Ureter (tissue), 1 donor: ENCODE results near the gene NOTO. TPM values are rescaled to one million over a fixed set of nuclear protein-coding genes. Genes with fewer than 3 reads are reported as not detected.
"Not testable (repeated sequence)": the region's sequence is repeated elsewhere in the genome, so short reads cannot be mapped to it uniquely, and the experiment has no call there.

ENCODE experiments used
- DNase-seq: peaks from one replicate; pipeline ENCODE4 v3.0.0-alpha.2; 2020; ENCODE audit warnings: low spot score
- total RNA-seq: library from RNA; stranded (reverse); gene quantifications from one replicate; pipeline ENCODE4 v1.2.4, GENCODE V29; 2023
- donor health status: DM: yes; HTN: yes; CAD: no.

NOTO gene, protein sequence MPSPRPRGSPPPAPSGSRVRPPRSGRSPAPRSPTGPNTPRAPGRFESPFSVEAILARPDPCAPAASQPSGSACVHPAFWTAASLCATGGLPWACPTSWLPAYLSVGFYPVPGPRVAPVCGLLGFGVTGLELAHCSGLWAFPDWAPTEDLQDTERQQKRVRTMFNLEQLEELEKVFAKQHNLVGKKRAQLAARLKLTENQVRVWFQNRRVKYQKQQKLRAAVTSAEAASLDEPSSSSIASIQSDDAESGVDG
- total RNA-seq, result not detected

DNA sequence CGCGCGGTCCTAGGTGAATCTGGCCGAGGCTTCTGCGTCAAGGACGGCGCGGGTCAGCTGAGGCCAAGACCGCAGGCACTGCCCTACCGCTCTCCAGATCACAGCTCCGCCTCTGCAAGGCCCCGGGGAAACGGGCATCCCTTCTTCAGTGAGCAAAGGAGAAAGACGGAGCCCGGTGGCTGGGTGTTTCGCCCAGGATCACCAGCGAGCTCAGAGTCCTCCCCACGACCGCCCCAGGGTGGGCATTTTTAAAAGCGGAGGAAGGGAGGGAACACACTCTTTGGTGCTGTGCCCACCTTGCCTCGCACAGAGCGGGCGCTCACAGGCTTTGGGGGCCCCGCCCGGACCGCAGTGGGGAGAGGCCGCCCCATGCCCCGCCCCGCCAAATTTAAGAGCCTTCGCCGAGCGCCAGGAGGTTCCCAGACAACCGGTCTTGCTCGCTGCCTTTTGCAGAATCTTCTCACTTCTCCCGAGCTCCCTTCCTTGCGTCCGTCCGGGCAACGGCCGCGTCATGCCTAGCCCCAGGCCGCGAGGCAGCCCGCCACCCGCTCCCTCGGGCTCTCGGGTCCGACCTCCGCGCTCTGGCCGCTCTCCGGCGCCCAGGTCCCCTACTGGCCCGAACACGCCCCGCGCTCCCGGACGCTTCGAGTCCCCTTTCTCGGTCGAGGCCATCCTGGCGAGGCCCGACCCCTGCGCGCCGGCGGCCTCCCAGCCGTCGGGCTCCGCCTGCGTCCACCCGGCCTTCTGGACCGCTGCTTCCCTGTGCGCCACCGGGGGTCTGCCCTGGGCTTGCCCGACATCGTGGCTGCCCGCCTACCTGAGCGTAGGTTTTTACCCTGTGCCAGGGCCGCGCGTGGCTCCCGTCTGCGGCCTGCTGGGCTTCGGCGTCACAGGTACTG, at the start of gene NOTO:
Gene NOTO (plus strand): TSS at position 419 of the 899 bp plus-strand sequence. CDS start 93 bp downstream, at position 512.
- DNase-seq, result no peak

DNA sequence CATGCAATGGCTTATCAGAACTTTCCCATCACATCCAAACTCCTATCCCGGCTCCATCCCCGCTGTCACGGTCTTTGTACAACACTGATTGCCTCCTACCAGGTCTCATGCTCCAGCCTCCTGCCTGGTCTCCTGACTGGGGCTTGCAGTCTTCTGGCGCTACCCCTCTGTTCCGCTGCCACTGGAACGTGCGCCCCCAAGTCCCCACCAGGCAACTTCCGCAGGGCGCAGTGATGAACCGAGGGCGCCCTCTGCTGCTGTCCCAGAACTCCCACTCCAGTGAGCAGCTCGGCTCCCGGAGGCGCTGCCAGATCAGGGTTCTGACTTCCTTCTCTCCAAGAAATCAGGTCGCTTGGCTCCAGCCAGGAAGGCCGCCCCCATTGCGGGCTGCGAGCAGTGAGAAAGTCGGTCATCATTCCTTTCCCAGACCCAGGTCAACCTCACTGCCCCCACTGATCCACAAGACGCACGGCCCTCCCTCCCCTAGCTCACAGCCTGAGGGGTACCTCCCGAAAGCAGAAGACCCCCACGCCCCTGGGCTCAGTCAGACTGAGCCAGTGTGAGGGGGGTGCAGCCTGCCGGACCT, 45.7 kb upstream of the NOTO start:
- DNase-seq, result peak; percentile 62

DNA sequence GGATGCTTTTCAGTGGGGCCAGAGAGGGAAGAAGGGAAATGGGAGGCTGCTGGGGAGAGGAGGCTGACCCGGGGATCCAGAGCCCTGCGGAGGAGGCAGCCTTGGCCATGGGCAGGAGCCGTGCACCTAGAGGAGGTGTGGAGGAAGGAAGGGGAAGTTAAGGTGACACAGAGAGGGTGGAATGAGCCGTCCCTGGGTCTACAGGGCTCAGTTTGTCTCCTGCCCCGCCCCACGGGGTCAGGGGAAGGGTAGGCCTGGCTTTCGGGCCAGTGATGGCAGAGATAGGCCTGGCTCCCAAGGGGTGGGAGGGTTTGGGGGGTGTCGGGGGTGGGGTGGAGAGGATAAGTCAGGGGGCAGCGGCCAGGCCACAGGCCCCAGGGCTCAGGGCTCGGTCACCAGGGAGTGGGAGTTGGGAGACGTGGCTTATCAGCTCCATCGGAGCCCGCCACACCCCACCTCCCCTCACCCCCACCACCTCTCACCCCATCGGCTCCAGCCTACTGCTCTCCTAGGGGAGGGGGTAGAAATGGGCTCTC, 39.5 kb upstream of the NOTO start:
- no peak for DNase-seq

DNA sequence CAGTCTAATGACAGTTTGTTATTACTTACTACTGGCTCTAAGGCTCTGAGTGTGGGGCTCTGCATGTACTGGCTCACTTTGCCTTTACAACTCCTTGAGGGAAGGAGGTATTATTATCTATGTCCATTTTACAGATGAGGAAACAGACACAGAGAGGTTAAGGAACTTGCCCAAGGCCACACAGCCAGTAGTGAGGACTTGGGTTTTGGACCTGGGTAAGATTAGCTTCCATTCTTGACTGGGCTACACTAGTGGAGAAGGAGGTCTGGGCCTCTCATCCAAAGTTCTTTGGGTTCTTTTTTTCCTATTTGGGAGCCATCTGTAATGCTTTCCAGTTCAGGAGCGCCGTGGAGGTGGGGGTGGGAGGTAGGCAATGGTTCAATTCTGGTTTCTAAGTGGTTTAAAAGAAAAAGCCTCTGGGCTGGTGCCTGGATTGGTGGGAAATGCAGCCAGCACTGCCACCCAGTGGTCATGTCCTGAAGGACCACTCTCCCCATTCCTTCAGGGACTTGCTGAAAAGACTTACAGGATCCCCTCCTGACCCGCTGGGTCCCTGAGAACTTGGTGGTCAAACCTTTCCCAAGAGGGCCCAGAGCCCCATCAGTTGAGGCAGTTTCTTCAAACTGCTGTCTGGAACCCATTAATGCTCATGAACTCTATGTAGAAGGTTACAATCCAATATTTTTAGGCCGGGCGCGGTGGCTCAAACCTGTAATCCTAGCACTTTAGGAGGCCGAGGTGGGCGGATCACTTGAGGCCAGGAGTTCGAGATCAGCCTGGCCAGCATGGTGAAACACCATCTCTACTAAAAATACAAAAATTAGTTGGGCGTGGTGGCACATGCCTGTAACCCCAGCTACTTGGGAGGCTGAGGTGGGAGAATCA, 38.6 kb upstream of the NOTO start:
- peak; percentile 72 for DNase-seq

DNA sequence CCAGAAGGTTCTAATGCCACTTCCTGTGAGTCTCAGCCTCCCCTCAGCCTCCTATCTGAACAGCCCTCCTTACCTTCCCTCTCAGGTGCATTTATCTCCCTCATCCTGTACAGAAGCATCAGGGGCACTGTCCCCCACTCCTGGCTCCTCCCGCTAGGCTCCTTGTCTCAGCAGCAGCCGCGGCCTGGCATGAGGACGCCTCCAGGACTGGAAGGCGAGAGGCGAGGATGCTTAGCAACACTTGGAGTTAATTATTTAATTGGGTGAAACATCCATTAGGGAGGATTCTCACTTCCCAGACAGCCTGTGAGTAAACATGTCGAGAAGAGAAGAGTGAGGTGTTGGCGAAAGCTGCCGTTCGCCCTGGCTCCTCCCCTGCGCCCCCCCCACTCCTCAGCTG, 36.4 kb upstream of the NOTO start:
- DNase-seq, result not testable (repeated sequence)

DNA sequence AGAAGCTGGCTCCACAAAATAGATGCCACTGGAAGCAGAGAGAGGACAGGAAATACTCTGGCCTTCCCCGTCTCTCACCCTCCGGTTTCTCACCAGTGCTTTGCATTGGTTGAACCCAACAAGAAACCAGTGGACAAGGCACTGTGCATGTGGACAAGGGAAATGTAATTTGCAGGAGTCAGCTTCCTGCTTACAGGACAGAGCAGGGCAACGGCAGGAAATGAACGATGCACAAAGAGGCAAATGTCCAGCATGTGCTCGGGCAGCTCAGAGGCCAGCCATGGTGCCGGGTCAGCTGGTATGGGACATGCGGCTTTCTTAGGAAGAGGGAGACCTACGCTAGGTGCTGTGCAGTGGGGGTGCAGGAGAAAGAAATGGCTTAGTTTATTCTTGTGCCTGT, 35.6 kb upstream of the NOTO start:
- not testable (repeated sequence) for DNase-seq

DNA sequence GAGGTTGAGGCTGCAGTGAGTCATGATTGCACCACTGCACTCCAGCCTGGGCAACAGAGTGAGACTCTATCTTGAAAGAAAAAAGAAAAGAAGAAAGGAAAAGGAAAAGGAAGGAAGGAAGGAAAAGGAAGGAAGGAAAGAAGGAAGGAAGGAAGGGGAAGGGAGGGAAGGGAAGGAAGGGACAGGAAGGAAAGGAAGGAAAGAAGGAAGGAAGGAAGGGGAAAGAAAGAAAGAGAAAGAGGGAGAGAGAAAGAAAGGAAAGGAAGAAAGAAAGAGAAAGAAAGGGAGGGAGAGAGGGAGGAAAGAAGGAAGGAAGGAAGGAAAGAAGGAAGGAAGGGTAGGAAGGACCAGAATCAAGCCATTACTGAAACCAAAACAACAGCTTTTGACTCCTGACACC, 34.0 kb upstream of the NOTO start:
- DNase-seq, result not testable (repeated sequence)

DNA sequence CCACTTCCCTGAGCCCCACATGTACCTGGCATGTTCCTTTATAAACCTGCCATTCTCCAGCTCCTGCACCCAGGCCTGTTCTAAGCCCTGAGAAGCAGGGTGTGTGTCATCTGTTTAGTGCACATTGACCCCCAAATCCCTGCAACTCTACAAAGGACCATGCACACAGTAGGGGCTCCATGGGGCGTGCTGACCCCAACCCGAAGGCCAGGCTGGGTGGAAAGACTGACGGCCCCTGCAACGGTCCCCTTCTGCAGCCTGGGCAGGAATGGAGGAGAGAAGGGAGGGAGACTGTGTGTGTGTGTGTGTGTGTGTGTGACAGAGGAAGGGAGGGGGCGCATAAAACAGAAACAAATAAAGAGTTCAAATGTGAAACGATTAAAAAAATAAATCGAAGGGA, 32.0 kb upstream of the NOTO start:
- DNase-seq, result not testable (repeated sequence)

DNA sequence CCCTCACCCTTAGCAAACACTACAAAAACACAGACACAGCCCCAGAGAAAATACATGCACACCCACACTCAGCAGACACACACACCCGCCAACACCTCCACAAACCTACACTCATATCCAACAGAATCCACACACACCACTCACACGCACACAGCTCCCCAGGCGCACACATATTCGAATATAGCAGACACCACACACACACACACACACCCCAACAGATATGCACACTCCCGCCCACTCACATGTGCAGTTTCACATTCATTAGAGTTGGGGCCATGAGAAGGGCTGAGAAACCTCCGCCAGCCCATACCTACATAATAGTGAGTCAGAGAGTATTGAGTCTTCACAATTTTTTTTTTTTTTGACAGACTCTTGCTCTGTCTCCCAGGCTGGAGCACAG, 29.4 kb upstream of the NOTO start:
- no peak for DNase-seq

DNA sequence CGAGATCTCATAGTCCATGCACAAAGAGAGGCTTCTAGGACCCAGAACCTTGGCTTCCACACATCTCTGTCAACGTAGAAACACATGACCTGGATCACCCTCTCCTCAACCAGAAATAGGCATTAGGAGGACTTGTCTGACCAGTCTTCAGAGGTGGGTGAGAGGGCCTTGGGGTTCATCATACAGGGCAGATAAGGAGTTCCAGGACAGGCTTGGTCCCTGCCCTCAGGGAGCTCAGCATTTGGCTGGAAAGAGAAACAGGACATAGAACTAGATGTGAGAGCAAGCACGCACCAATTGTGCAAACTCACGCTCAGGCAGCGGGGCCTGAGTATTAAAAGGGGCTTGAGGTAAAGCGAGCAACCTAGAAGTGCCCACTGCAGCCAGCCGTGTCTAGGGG, 28.6 kb upstream of the NOTO start:
- no peak for DNase-seq

DNA sequence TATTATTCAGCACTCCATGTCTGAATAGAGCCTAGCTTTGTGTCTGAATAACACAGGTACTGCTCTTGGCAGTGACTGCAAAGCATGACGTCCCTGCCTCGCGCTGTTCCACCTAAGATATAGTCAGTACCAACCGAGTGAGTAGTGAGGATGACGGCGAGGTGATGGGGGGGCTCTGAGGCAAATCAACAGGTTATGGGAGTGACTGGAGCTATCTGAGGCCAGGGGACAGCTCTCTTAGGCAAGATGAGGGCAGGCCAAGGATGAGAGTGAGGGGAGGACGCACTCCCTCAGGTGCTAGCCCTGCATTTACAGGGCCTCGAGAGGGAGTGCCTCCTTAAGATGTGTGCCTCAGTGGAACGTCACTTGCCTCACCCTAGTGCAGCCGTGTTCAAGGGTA, 28.1 kb upstream of the NOTO start:
- no peak for DNase-seq

DNA sequence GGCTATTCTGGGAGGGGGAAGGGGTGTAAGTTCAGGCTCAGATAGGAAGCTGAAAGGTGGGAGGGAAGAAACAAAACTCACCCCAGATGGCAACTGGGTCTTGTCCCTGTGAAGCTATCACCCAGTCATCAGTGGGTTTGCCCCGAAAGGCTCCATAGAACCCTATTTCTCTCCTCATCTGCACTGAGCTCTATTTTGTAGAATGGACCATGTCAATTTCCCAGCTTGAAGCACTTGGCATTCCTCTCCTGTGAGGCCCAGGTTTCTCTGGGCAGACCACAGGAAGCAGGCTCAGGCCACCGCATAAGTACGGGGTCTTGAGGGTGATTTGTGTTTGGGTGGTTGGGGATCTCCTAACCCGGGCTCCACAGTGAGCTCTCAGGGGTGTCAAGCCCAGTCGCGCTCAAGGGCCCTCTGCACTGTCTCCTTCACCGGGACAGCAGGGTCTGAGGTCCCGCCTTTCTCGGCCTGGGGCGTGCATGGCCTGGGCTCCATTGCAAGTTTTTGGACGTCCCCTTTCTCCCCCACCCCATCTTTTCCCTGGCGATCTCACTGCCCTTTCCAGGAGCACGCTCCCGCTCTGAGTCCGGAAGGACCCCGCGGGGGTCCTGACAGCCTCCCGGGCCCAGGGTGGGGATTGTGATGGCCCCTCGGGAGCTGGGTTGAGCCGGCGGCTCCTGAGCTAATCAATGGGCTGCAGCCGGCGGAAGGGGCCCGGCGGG, 27.3 kb upstream of the NOTO start:
- DNase-seq, result no peak

DNA sequence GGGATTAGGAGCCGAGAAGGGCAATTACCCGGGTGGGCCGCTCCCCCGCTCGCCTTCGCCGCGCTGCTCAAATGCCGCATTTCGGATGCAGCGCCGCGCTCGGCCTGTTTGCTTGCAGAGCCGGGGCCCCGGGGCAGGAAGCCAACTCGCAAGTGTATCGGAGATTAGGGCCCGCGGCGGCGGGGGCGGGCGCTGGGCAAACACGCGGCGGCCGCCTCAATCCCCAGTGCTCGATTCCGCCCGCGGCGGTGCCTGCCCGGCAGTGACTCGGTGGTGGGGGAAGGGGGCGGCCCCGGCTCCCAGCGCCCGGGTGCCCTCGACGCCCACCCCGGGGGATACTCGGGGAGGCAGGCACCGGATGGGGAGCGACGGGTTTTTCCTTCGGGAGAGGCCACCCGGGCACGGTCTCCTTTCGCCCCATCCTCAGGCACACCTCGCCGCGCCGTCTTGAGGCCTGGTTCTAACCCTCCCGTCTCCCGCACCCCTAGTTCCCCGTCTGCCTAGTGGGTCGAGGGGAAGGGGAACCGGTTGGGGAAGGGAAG, 26.6 kb upstream of the NOTO start:
- DNase-seq, result peak; percentile 74

DNA sequence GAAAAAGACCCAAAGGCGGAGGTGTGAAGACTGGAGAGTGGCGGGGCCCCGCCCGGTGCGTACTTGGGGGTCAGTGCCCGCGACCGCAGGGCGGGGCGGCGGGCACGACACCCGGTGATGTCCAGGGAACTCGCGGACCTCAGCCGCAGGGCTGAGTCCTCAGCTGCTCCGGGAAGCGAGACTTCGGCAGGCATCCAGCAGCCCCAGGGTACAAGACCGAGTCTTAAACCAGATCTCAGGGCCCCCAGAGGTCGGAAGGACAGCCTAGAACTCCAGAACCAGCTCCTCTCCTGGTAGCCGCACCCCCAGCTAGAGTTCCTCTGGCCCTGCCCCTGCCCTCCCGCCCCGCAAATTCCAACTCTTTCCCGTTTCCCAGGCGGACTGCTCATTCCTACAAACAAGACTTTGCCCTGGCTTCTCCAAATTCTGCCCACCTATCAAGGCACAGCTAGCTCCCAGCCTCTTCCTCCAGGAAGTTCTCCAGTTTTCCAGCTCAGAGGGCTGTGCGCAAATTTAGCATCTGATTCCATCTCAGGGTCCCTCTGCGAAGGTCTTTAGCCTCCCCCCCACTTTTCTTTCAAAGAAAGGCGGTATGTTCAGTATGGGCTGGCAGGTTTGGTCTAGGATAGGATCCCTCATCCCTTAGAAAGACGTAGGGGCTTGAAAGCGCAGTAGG, 26.0 kb upstream of the NOTO start:
- DNase-seq, result no peak

DNA sequence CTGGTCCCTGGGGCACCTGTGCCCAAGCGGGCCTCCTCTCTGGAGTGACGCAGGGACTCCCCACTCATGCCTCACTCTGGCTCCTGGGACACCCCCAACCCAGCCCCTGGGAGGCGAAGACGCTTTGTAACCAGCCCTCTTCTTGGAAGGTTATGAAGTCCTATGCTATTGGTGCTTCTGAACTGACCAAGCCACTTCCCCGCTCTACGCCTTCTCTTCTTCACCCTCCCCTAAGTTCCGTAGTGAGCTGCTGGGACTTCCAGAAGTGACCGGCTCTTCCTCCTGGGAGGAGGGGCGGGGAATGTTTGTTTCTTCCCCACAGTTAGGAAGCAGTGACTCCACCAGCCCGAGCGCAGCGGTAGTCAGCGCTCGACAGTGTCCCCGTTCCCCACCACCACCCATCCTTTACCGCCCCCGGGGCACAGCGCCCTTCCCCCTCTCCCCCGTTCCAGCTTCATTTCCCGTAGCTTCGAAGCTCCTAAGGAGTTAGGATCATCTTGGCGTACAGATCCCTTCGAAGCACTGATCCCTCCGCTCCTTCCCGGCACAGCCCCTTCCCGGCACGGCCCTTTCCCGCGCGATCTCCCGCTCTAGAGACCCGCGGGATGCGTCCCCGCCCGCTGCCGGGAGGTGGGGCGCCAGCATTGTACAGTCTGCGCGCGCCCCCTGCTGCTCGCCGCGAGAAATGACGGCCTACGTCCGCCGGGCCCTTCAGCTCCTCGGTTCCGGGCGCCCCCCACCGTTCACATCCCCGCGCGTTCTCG, 25.3 kb upstream of the NOTO start:
- peak; percentile 92 for DNase-seq

DNA sequence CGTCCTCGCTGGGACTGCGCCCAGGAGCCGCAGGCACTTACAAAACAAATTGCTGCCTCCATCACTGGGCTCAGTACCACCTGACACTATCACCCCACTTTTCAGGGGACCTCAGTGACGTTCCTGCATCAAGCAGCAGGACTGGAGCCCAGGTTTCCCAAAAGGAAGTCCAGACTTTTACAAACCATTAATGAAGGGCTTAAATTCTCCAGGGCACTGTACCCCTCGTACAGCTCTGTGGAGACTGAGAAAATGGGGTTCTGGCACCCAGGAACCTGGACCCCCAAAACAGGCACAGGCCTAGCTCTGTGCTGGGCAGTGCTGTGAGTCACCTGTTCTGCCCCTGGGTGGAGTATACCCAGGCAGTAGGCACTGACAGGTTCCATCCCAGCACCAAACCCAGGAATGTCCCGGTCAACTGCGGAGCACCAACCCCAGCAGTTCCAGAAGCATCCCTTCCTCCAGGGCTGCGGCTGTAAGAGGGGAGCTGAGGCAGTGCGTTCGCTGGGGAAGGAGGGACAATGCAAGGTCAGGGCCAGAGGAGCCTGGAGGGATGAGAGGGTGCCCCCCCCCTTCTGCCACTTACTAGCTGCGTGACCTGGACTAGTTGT, 24.6 kb upstream of the NOTO start:
- DNase-seq, result no peak

DNA sequence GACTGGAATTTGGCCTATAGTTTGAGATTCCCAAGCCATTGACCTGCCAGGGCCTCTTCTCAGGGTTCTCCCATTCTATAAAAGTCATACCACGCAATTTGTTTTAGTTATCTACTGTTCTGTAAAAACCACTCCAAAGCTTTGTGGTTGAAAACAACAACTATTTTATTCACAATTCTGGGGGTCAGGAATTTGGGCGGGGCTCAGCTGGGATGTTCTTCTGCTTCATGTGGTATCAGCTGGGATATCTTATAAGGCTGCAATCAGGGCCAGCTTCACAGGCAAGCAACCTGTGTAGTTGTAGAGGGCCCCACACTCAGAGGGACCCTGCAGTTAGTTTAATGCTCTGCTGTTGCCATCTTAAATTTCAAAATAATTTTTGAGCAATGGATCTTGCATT, 16.4 kb upstream of the NOTO start:
- no peak for DNase-seq

DNA sequence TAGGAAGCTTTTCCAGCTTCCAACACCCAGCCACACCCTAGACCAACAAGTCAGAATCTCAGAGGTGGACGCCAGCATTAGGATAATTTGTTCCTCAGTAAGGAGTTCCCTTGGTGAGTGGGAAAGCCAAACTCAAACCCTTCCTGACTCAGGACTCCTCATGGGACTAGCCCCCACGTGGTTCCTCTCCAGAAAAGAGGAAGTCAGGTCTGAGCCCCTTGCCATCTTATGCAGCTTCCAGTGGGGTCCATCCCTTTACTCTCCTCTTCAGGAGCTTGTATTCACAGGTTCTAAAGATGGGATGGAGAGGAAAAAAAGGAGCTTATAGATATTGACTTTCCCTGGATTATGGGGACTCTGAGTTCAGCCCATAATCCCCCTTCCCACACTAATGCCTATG, 14.8 kb upstream of the NOTO start:
- no peak for DNase-seq

DNA sequence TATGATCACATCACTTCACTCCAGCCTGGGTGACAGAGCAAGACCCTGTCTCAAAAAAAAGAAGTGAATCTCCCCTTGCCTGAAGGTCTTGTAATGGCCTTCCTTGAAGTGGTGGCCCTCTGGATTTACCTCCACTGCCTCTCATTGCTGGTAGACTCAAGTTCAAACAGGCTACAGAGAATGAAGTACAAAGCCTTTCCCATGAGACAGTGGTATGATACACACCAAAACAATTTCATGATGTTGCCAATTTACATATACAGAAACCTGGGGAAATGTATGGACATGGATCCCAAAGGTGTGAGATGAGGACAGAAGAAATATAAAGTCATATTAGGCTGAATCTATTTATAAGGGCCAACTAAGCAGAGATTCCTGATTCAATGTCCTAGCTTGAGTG, 4.8 kb upstream of the NOTO start:
- DNase-seq, result no peak
